ENCODE results near the gene PDE2A.

- no peak for TF ChIP-seq USF2 (IDR thresholded peaks at IDR 0.05)
- TF ChIP-seq CTCF (IDR thresholded peaks at IDR 0.05) = no peak
- TF ChIP-seq EHMT2 (IDR thresholded peaks at IDR 0.05; ENCODE audit: low read depth) = no peak
- no peak for TF ChIP-seq CHD2 (IDR thresholded peaks at IDR 0.05; ENCODE audit: low read length, partially characterized antibody)
- no peak for TF ChIP-seq NFE2L2 (conservative IDR thresholded peaks at IDR 0.05; ENCODE audit: low read length)
- no peak for TF ChIP-seq POLR2A (IDR thresholded peaks at IDR 0.05; ENCODE audit: low read length)
- no peak for TF ChIP-seq HMGXB4 (CRISPR knock-in tag; IDR thresholded peaks at IDR 0.05; ENCODE audit: borderline replicate concordance)
- TF ChIP-seq GATA3 (IDR thresholded peaks at IDR 0.05; ENCODE audit: borderline replicate concordance) = no peak
Observed at GRCh38 chr11:72721689-72722049, 47.4 kb upstream of the PDE2A start.

All from A549 (cell line).